ENCODE measurements around the gene STARD3NL. TPM values are rescaled to one million over a fixed set of nuclear protein-coding genes. Genes with fewer than 3 reads are reported as not detected.

The STARD3NL gene
- polyA plus RNA-seq, 1 experiment = 93.4 TPM

GRCh38 chr7:38181111-38181510 lies 3.1 kb downstream of the STARD3NL start:
- ChIA-PET POLR2A (no interaction called here), CTCF (interaction anchor here (0.8 to 5.2 kb wide), 7 partner anchors 15 to 193 kb away, joined by 3 to 66 read pairs (median 6); no protein-coding TSS in a partner anchor)
- H3K9me3 ChIP-seq (ENCODE audit: control insufficient read depth, insufficient read depth, low read length) = no peaks in the 10 kb centered on the region
- H3K27ac ChIP-seq (ENCODE audit: low read depth, low read length) = no peak overlapping the region
- H3K4me3 ChIP-seq (ENCODE audit: low read depth, low read length) = no peak overlapping the region
- no peak for DNase-seq (ENCODE audit: low read depth, low spot score)
- TF ChIP-seq, protein P1, sequence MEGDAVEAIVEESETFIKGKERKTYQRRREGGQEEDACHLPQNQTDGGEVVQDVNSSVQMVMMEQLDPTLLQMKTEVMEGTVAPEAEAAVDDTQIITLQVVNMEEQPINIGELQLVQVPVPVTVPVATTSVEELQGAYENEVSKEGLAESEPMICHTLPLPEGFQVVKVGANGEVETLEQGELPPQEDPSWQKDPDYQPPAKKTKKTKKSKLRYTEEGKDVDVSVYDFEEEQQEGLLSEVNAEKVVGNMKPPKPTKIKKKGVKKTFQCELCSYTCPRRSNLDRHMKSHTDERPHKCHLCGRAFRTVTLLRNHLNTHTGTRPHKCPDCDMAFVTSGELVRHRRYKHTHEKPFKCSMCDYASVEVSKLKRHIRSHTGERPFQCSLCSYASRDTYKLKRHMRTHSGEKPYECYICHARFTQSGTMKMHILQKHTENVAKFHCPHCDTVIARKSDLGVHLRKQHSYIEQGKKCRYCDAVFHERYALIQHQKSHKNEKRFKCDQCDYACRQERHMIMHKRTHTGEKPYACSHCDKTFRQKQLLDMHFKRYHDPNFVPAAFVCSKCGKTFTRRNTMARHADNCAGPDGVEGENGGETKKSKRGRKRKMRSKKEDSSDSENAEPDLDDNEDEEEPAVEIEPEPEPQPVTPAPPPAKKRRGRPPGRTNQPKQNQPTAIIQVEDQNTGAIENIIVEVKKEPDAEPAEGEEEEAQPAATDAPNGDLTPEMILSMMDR (IDR thresholded peaks at IDR 0.05; ENCODE audit: low read depth, low read length) = no peak
- no peaks in the 10 kb centered on the region for H3K27me3 ChIP-seq (ENCODE audit: control insufficient read depth, insufficient read depth, low read length)

- DNase-seq (ENCODE audit: low read depth, low spot score) = no peak
- no peak overlapping the region for H3K4me3 ChIP-seq (ENCODE audit: low read depth, low read length)
- ChIA-PET CTCF (interaction anchor here (1.0 to 5.2 kb wide), 2 partner anchors 14 to 33 kb away, joined by 3 to 66 read pairs; no protein-coding TSS in a partner anchor), POLR2A (no interaction called here)
- TF ChIP-seq, protein P1 (IDR thresholded peaks at IDR 0.05; ENCODE audit: low read depth, low read length) = no peak
- H3K27ac ChIP-seq (ENCODE audit: low read depth, low read length) = no peak overlapping the region
- H3K27me3 ChIP-seq (ENCODE audit: control insufficient read depth, insufficient read depth, low read length) = no peaks in the 10 kb centered on the region
- no peaks in the 10 kb centered on the region for H3K9me3 ChIP-seq (ENCODE audit: control insufficient read depth, insufficient read depth, low read length)
These were observed 4.4 kb downstream of the STARD3NL start for GRCh38 chr7:38182450-38182849.

DNA sequence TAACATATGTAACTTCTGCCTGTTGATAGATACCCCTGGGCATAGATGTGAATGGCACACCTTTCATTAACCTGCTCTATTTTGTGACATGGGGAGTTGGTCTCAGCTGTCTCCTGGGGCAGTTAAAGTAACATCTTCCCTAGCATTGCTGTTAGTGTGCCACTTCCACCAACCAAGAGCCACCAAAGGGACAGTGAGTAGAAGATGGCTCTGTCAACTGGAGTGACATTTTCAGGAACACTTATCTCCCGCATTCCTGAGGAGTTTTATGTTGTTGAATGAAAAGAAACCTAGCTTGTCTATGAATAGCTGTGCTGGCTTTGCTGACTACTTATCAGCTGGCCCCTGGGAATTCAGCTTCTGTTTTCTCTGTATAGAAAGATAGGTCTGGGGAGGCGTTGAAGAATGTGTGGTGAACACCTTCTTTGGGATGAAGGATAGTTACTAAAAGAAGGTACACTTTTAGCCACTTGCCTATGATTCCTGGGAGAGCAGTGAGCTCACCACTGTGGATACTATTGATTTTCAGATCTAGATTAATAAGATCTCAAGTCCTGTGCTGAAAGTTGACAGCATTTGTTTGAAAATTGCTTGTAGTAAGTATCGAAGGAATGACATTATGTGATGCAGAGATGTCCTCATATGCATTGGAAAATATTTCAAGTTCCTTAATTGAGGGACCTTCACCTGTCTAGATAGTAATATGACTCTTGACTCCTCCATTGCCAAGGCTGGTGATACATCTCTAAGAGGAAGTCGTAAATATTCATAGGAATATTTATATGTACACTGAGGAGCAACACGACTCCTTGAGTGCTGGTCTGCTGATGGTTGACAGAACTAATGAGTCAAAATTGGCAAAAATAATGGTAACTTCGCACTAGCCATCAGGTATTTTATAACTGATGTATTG lies 7.6 kb downstream of the STARD3NL start:
- no peak for DNase-seq (ENCODE audit: low read depth, low spot score)
- Histone ChIP-seq H3K27me3 (ENCODE audit: control insufficient read depth, insufficient read depth, low read length) (no peaks in the 10 kb centered on the region), H3K4me3 (ENCODE audit: low read depth, low read length) (no peak overlapping the region), H3K9me3 (ENCODE audit: control insufficient read depth, insufficient read depth, low read length) (no peaks in the 10 kb centered on the region), H3K27ac (ENCODE audit: low read depth, low read length) (no peak overlapping the region)
- POLR2A ChIA-PET = no interaction called here
- TF ChIP-seq, protein P1 (IDR thresholded peaks at IDR 0.05; ENCODE audit: low read depth, low read length) = no peak
- CTCF ChIA-PET = interaction anchor here (1.0 to 4.6 kb wide), 2 partner anchors 30 to 133 kb away, joined by 3 to 35 read pairs; no protein-coding TSS in a partner anchor

DNA sequence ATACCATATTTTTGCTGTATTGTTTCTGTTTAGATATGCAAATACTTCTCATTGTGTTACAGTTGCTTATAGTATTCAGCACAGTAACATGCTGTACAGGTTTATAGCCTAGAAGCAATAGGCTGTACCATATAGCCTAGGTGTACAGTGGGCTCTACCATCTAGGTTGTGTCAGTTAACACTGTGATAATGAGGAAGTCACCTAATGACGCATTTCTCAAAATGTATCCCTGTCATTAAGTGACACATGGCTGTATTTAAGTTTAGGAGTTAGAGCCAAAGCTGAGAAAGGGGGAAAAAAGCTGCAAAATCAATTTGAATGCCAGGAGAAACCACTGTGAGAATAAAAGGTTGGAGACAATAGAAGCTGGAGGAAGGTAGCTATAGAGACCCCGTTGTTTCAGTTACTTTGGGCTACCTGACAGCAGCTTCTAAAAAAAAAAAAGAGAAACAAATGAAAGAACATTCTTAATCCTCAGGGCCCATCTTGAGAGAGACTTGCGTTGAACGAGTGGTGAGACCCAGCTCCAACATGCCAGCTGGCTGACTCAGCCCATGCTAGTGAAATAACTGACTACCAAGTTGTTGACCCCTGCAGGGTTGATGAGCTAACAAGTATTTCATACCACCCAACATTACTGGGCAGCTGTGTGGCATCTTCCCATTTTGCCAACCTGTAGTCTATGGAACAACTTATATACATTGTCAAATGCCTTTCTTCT lies 8.7 kb downstream of the STARD3NL start:
- H3K4me3 ChIP-seq (ENCODE audit: low read depth, low read length) = no peak overlapping the region
- no peak overlapping the region for H3K27ac ChIP-seq (ENCODE audit: low read depth, low read length)
- TF ChIP-seq, protein P1 (IDR thresholded peaks at IDR 0.05; ENCODE audit: low read depth, low read length) = no peak
- H3K9me3 ChIP-seq (ENCODE audit: control insufficient read depth, insufficient read depth, low read length) = no peaks in the 10 kb centered on the region
- no peak for DNase-seq (ENCODE audit: low read depth, low spot score)
- H3K27me3 ChIP-seq (ENCODE audit: control insufficient read depth, insufficient read depth, low read length) = no peaks in the 10 kb centered on the region
- POLR2A ChIA-PET = interaction anchor here (2.3 kb wide), 1 partner anchor 9 kb away, joined by 6 read pairs; the partner anchor contains the start of gene STARD3NL
- CTCF ChIA-PET = interaction anchor here (0.7 to 4.6 kb wide), 4 partner anchors 14 to 149 kb away, joined by 3 to 35 read pairs (median 4); no protein-coding TSS in a partner anchor

Measured in AG04450 (cell line).